ENCODE data around the gene PARD3B. TPM values are rescaled to one million over a fixed set of nuclear protein-coding genes. Genes with fewer than 3 reads are reported as not detected.

PARD3B gene
- total and polyA plus RNA-seq, 8 donors = 1.8 to 42.6 (median 15.1) TPM

DNA sequence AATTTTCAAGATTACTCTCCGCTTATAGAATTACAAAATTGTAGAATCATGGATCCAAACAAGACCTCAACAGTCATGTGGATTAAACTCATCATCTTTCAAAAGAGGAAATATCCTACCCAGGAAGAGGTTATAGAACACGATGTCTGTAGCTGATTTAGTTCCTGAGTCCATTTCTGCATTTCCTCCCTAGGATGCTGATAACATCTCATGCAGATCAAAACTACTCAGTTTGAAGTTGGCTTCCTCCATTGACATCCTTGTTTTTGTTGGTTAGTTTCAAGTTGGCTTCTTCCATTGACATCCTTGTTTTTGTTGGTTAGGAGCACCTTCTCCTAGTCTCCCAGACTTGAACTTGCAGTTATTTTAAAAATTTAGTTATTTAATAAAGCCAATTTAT is 147.5 kb downstream of the PARD3B start:
- no peak overlapping the region for H3K27ac ChIP-seq

DNA sequence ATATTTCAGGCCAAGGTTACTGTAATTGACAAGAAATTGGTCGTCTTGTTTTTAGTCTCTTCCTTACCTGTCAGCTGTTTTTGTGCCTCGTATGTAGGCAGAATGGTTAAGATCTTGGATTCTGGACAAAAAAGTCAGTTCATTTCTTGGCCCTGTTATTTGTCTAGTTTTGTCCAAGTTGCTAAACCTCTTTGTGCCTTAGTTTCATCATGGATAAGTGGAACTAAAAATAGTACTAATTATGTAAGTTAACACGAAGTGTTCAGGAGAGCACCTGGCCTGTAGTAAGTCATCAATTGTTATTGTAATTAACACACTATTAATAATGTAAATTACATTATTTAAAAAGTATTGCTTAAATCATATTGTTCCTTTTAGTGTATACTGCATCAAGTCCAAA is 148.0 kb downstream of the PARD3B start:
- H3K27me3 ChIP-seq = no peaks in the 10 kb centered on the region
- no peaks in the 10 kb centered on the region for H3K36me3 ChIP-seq
- WGBS, 5 donors = 41 to 60% (median 48%) methylated on average over 3 of the region's 3 CpGs
- intact Hi-C loops (cut with DNase I; ENCODE audit: low total_unique reads) = loop anchor here (10.0 kb wide), 1 partner anchor 368 kb away; no protein-coding TSS in a partner anchor
- TF ChIP-seq POLR2AphosphoS5 (IDR thresholded peaks at IDR 0.05) (no peak), EP300 (IDR thresholded peaks at IDR 0.05) (no peak), POLR2A (IDR thresholded peaks at IDR 0.05) (no peak)
- TF ChIP-seq, protein P1, sequence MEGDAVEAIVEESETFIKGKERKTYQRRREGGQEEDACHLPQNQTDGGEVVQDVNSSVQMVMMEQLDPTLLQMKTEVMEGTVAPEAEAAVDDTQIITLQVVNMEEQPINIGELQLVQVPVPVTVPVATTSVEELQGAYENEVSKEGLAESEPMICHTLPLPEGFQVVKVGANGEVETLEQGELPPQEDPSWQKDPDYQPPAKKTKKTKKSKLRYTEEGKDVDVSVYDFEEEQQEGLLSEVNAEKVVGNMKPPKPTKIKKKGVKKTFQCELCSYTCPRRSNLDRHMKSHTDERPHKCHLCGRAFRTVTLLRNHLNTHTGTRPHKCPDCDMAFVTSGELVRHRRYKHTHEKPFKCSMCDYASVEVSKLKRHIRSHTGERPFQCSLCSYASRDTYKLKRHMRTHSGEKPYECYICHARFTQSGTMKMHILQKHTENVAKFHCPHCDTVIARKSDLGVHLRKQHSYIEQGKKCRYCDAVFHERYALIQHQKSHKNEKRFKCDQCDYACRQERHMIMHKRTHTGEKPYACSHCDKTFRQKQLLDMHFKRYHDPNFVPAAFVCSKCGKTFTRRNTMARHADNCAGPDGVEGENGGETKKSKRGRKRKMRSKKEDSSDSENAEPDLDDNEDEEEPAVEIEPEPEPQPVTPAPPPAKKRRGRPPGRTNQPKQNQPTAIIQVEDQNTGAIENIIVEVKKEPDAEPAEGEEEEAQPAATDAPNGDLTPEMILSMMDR (IDR thresholded peaks at IDR 0.05) = no peak
- H3K4me3 ChIP-seq = no peak overlapping the region
- no peak for DNase-seq
- H3K4me1 ChIP-seq = peaks cover 0 to 16% (median 6%) of the 10 kb centered on the region in 4 donors
- no peaks in the 10 kb centered on the region for H3K9me3 ChIP-seq
- no peak overlapping the region for H3K27ac ChIP-seq

More for the DNA sequence above, 147.5 kb downstream of the PARD3B start:
- no peak for DNase-seq
- Histone ChIP-seq H3K4me1 (peaks cover 0 to 18% (median 6%) of the 10 kb centered on the region in 4 donors), H3K9me3 (no peaks in the 10 kb centered on the region), H3K27me3 (no peaks in the 10 kb centered on the region), H3K4me3 (no peak overlapping the region), H3K36me3 (no peaks in the 10 kb centered on the region)
- intact Hi-C loops (cut with DNase I; ENCODE audit: low total_unique reads) = loop anchor here (10.0 kb wide), 1 partner anchor 368 kb away; no protein-coding TSS in a partner anchor
- TF ChIP-seq EP300 (IDR thresholded peaks at IDR 0.05) (no peak), POLR2AphosphoS5 (IDR thresholded peaks at IDR 0.05) (no peak), POLR2A (IDR thresholded peaks at IDR 0.05) (no peak)
- TF ChIP-seq, protein P1 (IDR thresholded peaks at IDR 0.05) = no peak
- WGBS, 5 donors = 76 to 86% (median 80%) methylated on average over 2 of the region's 2 CpGs

DNA sequence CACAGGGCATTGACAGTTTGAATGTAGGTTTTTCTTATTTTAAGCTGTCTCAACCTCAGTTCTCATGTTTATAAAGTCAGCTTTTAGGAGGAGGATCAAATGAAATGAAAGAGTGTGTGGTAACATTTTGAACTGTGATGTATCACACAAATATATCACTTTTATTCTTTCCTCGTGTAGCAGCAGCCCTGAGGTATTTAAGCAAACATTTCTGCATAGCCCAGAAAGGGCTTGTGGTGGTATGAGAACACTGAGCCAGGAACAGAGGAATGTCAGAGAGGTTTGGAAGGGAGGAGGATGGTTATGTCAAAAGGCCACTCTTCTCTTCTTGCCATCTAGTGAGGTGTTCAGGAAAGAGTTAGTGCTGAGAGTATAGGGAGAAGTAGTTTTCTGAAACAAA is 150.2 kb downstream of the PARD3B start:
- no peak for DNase-seq
- Histone ChIP-seq H3K4me3 (no peak overlapping the region), H3K27ac (no peak overlapping the region), H3K27me3 (no peaks in the 10 kb centered on the region), H3K4me1 (peaks cover 0 to 16% (median 6%) of the 10 kb centered on the region in 4 donors), H3K36me3 (no peaks in the 10 kb centered on the region), H3K9me3 (no peaks in the 10 kb centered on the region)
- intact Hi-C loops (cut with DNase I; ENCODE audit: low total_unique reads) = loop anchor here (10.0 kb wide), 1 partner anchor 371 kb away; no protein-coding TSS in a partner anchor
- TF ChIP-seq POLR2AphosphoS5 (IDR thresholded peaks at IDR 0.05) (no peak), EP300 (IDR thresholded peaks at IDR 0.05) (no peak), POLR2A (IDR thresholded peaks at IDR 0.05) (no peak)
- TF ChIP-seq, protein P1 (IDR thresholded peaks at IDR 0.05) = no peak
- WGBS, 5 donors = 15 to 37% (median 25%) methylated on average over 1 of the region's 1 CpG

DNA sequence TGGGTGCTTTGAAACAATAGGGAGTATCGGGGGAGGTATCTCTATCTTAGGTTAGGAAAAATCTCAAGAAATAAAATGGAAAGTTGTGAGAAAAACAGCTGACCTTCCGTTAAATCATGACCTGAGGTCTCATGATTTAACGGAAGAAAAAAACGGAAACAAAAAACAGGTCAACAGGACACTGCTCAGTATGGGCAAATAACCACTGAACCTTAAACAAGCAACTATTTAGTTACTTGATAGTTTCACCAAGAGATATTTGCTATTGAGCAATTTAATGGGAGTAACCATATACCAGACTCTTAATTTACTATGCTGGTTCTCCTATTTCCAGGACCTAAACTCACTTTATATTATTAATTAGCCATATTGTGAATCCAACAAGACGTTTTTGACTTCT is 150.8 kb downstream of the PARD3B start:
- TF ChIP-seq EP300 (IDR thresholded peaks at IDR 0.05) (no peak), POLR2AphosphoS5 (IDR thresholded peaks at IDR 0.05) (no peak), POLR2A (IDR thresholded peaks at IDR 0.05) (no peak)
- TF ChIP-seq, protein P1 (IDR thresholded peaks at IDR 0.05) = no peak
- Histone ChIP-seq H3K27me3 (no peaks in the 10 kb centered on the region), H3K4me3 (no peak overlapping the region), H3K36me3 (no peaks in the 10 kb centered on the region), H3K27ac (no peak overlapping the region), H3K9me3 (no peaks in the 10 kb centered on the region), H3K4me1 (peaks cover 0 to 19% (median 6%) of the 10 kb centered on the region in 4 donors)
- WGBS, 5 donors = 91 to 92% (median 91%) methylated on average over 5 of the region's 5 CpGs
- intact Hi-C loops (cut with DNase I; ENCODE audit: low total_unique reads) = loop anchor here (10.0 kb wide), 1 partner anchor 371 kb away; no protein-coding TSS in a partner anchor
- no peak for DNase-seq

Data from stomach (tissue), 9 donors.